PC-9 (cell line): Measurements from ENCODE around the gene PPP3R1. TPM values are rescaled to one million over a fixed set of nuclear protein-coding genes. Genes with fewer than 3 reads are reported as not detected.
A peak's percentile ranks its signal among the peaks of the same experiment; 100 is the strongest.

ENCODE experiments used
- BruUV-seq: library from RNA; stranded (reverse); fragments of 400-500 nt; replicated peaks from 2 replicates; lab custom pipeline; 2021; lab: Mats Ljungman, UMichigan
- CTCF ChIA-PET: fragments of 300-600 bp; sonication (Branson Sonifier 250); formaldehyde crosslinking; loops from one replicate; lab custom pipeline; 2022; ENCODE audit warnings: antibody characterized with exemption; lab: Charles Lee
- POLR2A ChIA-PET: fragments of 300-600 bp; sonication (Branson Sonifier 250); formaldehyde crosslinking; loops from one replicate; lab custom pipeline; 2022; ENCODE audit warnings: antibody characterized with exemption; ENCODE audit not compliant: unreplicated experiment; lab: Charles Lee
- DNase-seq, 2 experiments: peaks; one replicate each; pipeline versions ENCODE4 v3.0.0 to v3.0.0-alpha.2; 2015 to 2022; ENCODE audit warnings: mixed read lengths in 1 of 2
- H2AFZ ChIP-seq: fragments of 200-600 bp; sonication (generic); 2 replicates; pipeline ENCODE4 v1.8.1; 2017; ENCODE audit warnings: antibody characterized with exemption
- H3F3A ChIP-seq: fragments of 200-600 bp; sonication (generic); 2 replicates; pipeline ENCODE4 v1.8.1; 2017; ENCODE audit warnings: antibody characterized with exemption, mild to moderate bottlenecking, low read depth; ENCODE audit not compliant: insufficient read depth
- H3K27ac ChIP-seq: fragments of 200-600 bp; sonication (generic); 2 replicates; pipeline ENCODE4 v1.6.1; 2016; ENCODE audit warnings: mixed run types
- H3K27me3 ChIP-seq: fragments of 200-600 bp; sonication (generic); 2 replicates; pipeline ENCODE4 v1.6.1; 2016; ENCODE audit warnings: low read depth, mixed run types; ENCODE audit not compliant: insufficient read depth
- H3K36me3 ChIP-seq: fragments of 200-600 bp; sonication (generic); 2 replicates; pipeline ENCODE4 v1.6.1; 2016; ENCODE audit warnings: low read depth, mixed run types
- H3K4me1 ChIP-seq: fragments of 200-600 bp; sonication (generic); replicated peaks from 2 replicates; pipeline ENCODE4 v1.6.1; 2016; ENCODE audit warnings: mixed run types; ENCODE audit not compliant: insufficient read depth
- H3K4me2 ChIP-seq: fragments of 200-600 bp; sonication (generic); 2 replicates; pipeline ENCODE4 v1.6.1; 2017; ENCODE audit warnings: mixed run types
- H3K4me3 ChIP-seq: fragments of 200-600 bp; sonication (generic); 2 replicates; pipeline ENCODE4 v1.6.1; 2016; ENCODE audit warnings: mixed run types
- H3K79me2 ChIP-seq: fragments of 200-600 bp; sonication (generic); 2 replicates; pipeline ENCODE4 v1.6.1; 2017; ENCODE audit warnings: low read depth, mixed run types
- H3K9me2 ChIP-seq: fragments of 200-600 bp; sonication (generic); 2 replicates; pipeline ENCODE4 v1.8.1; 2017; ENCODE audit warnings: mild to moderate bottlenecking; ENCODE audit not compliant: insufficient read depth
- H3K9me3 ChIP-seq: fragments of 200-600 bp; sonication (generic); 2 replicates; pipeline ENCODE4 v1.8.1; 2016; ENCODE audit warnings: low read depth; ENCODE audit not compliant: insufficient read depth
- H4K20me1 ChIP-seq: fragments of 200-600 bp; sonication (generic); 2 replicates; pipeline ENCODE4 v1.8.1; 2017; ENCODE audit not compliant: insufficient read depth
- EZH2 ChIP-seq: fragments of 200-600 bp; sonication (generic); IDR thresholded peaks from 2 replicates; pipeline ENCODE4 v1.8.0; 2017; ENCODE audit warnings: antibody characterized with exemption, low read depth
- intact Hi-C: fragments of 100-400 bp; cut with micrococcal nuclease; formaldehyde crosslinking; loops from one replicate; pipeline ENCODE4 v1.10.0; 2022; ENCODE audit not compliant: unreplicated experiment
- total RNA-seq: library from RNA; stranded (reverse); gene quantifications from 2 replicates; pipeline ENCODE4 v1.2.3, GENCODE V29; 2021
- TF ChIP-seq, protein P1 (sequence below): fragments of 200-600 bp; sonication (generic); conservative IDR thresholded peaks from 2 replicates; pipeline ENCODE4 v1.6.1; 2017; ENCODE audit warnings: mixed run types, antibody characterized with exemption, mild to moderate bottlenecking, moderate library complexity

PPP3R1 gene
- total RNA-seq, 1 experiment from 2014 or later = 67.5 TPM

DNA sequence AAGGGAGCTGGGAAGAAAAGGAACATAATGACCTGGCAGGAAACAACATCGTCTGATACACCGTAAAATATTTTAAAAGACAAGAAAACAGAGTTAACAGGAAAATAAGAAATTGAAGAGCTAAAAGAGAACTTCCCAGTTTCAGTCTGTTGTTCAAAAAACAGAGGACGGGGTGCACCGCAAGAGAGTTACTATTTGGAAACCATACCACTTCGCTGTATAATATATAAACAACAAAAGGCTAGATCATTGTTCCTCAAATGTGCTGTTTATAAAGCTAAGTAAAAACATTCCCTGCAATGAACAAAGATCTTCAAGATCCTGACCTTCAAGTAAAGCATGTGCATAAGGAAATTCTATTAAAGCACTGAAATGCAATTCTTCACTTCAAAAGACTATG is 2.1 kb downstream of the PPP3R1 start:
- H3K79me2 ChIP-seq = peaks cover 85% of the 10 kb centered on the region
- H3K27ac ChIP-seq = peak overlapping the region; percentile 81; the same call in 1 of the 2 replicates
- DNase-seq = no peak
- H3K27me3 ChIP-seq = no peaks in the 10 kb centered on the region
- H3K9me3 ChIP-seq = no peaks in the 10 kb centered on the region
- ChIA-PET CTCF (interaction anchor here (0.8 to 1.5 kb wide), 3 partner anchors 43 to 59 kb away, joined by 3 to 5 read pairs (median 4); no protein-coding TSS in a partner anchor), POLR2A (interaction anchor here (0.6 kb wide), 1 partner anchor 57 kb away, joined by 3 read pairs; no protein-coding TSS in a partner anchor)
- no peaks in the 10 kb centered on the region for H3K36me3 ChIP-seq
- BruUV-seq = no TSS peak
- H3K4me1 ChIP-seq = peaks cover 42% of the 10 kb centered on the region
- 0 out of 2 replicates have a peak overlapping the region, but pooled peaks have one; percentile 88 for H2AFZ ChIP-seq
- peaks cover 17% of the 10 kb centered on the region for H3F3A ChIP-seq
- peaks cover 53% of the 10 kb centered on the region for H4K20me1 ChIP-seq
- no peak for TF ChIP-seq EZH2
- TF ChIP-seq, protein P1, sequence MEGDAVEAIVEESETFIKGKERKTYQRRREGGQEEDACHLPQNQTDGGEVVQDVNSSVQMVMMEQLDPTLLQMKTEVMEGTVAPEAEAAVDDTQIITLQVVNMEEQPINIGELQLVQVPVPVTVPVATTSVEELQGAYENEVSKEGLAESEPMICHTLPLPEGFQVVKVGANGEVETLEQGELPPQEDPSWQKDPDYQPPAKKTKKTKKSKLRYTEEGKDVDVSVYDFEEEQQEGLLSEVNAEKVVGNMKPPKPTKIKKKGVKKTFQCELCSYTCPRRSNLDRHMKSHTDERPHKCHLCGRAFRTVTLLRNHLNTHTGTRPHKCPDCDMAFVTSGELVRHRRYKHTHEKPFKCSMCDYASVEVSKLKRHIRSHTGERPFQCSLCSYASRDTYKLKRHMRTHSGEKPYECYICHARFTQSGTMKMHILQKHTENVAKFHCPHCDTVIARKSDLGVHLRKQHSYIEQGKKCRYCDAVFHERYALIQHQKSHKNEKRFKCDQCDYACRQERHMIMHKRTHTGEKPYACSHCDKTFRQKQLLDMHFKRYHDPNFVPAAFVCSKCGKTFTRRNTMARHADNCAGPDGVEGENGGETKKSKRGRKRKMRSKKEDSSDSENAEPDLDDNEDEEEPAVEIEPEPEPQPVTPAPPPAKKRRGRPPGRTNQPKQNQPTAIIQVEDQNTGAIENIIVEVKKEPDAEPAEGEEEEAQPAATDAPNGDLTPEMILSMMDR = no peak
- no peaks in the 10 kb centered on the region for H3K9me2 ChIP-seq
- intact Hi-C loops = loop anchor here (5.0 to 10.0 kb wide), 3 partner anchors 63 to 185 kb away; partner anchors contain the start of gene C1D
- peak overlapping the region; percentile 96 for H3K4me3 ChIP-seq
- H3K4me2 ChIP-seq = peak overlapping the region; percentile 97

DNA sequence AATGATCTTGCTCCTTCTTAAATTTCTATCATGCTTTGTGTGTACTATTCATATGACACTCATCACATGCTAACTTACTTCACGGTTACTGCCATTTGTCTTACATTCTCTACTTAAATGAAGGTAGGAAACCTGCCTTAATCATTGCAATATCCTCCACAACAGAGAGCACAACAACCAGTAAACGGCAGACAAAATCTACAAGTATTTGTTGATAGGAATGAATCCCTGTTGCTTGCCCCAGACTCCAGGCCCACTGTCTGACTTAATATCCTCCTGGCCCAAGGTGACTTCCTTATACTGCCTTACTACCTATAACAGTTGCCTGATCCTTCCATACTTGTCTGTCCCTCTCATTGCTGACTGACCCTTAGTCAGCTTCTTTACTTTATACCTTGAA is 3.5 kb downstream of the PPP3R1 start:
- Histone ChIP-seq H3K79me2 (peaks cover 85% of the 10 kb centered on the region), H2AFZ (no peak overlapping the region), H4K20me1 (peaks cover 67% of the 10 kb centered on the region), H3K9me2 (no peaks in the 10 kb centered on the region), H3K27ac (no peak overlapping the region), H3K27me3 (no peaks in the 10 kb centered on the region), H3K4me2 (peak overlapping the region; percentile 97), H3K4me1 (peaks cover 30% of the 10 kb centered on the region), H3K4me3 (no peak overlapping the region), H3F3A (peaks cover 21% of the 10 kb centered on the region), H3K9me3 (no peaks in the 10 kb centered on the region), H3K36me3 (no peaks in the 10 kb centered on the region)
- intact Hi-C loops = no loop called here
- no TSS peak for BruUV-seq
- TF ChIP-seq, protein P1 = no peak
- no peak for TF ChIP-seq EZH2
- ChIA-PET CTCF (no interaction called here), POLR2A (no interaction called here)
- DNase-seq = no peak

DNA sequence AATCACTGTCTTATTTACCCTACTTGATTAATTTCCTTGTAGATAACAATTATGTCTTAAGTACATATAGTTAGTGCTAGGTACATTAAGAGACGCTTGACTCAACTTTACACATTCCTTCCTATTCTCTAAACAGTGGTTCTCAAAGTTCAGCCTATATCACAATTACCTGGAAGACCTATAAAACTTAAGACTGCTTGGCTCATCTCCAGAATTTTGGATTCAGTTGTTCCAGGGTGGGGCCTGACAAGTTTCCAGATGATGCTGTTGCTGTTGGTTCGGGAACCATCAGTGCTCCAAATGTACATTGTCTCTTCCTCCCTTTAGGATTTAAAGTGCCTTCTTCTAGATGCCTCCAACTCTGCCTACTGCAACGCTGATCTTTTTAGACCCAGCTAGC is 4.0 kb downstream of the PPP3R1 start:
- H3K4me3 ChIP-seq = no peak overlapping the region
- peaks cover 72% of the 10 kb centered on the region for H4K20me1 ChIP-seq
- peaks cover 20% of the 10 kb centered on the region for H3F3A ChIP-seq
- H3K9me2 ChIP-seq = no peaks in the 10 kb centered on the region
- intact Hi-C loops = no loop called here
- no peak overlapping the region for H2AFZ ChIP-seq
- H3K79me2 ChIP-seq = peaks cover 87% of the 10 kb centered on the region
- ChIA-PET POLR2A (no interaction called here), CTCF (no interaction called here)
- peaks cover 28% of the 10 kb centered on the region for H3K4me1 ChIP-seq
- no peaks in the 10 kb centered on the region for H3K27me3 ChIP-seq
- DNase-seq = no peak
- H3K9me3 ChIP-seq = no peaks in the 10 kb centered on the region
- no peak overlapping the region for H3K27ac ChIP-seq
- no peak for TF ChIP-seq EZH2
- TF ChIP-seq, protein P1 = no peak
- H3K4me2 ChIP-seq = no peak overlapping the region; the same call in 1 of the 2 replicates
- BruUV-seq = no TSS peak
- H3K36me3 ChIP-seq = no peaks in the 10 kb centered on the region
